Right lobe of liver (tissue), 6 donors: ENCODE data around the gene HERC4. TPM values are rescaled to one million over a fixed set of nuclear protein-coding genes. Genes with fewer than 3 reads are reported as not detected.

ENCODE experiments used
- ATAC-seq, 4 donors: fragments of 200-7000 bp; cut with Tn5 transposase; one replicate each; pipeline ENCODE4 v1.9.1; 2020; ENCODE audit warnings: mild to moderate bottlenecking in 4 of 4, moderate library complexity in 4 of 4
- DNase-seq, 3 donors: peaks; one replicate each; pipeline ENCODE4 v3.0.0-alpha.2; 2020
- H3K27ac ChIP-seq, 3 donors: fragments of 200-600 bp; one replicate each; pipeline ENCODE4 v1.8.0; 2022
- H3K27me3 ChIP-seq, 2 donors: fragments of 200-600 bp; one replicate each; pipeline ENCODE4 v1.8.0; 2022
- H3K36me3 ChIP-seq, 4 donors: fragments of 200-600 bp; sonication (generic) in 1 of 4; one replicate each; pipeline versions ENCODE4 v1.5.1 to v1.8.0; 2017 to 2022; ENCODE audit warnings: control low read depth in 1 of 4
- H3K4me1 ChIP-seq, 4 donors: fragments of 200-600 bp; sonication (generic) in 1 of 4; one replicate each; pipeline versions ENCODE4 v1.5.1 to v1.8.0; 2017 to 2022; ENCODE audit warnings: control low read depth in 1 of 4
- H3K4me3 ChIP-seq, 3 donors: fragments of 200-600 bp; one replicate each; pipeline ENCODE4 v1.8.0; 2022
- H3K9me3 ChIP-seq, 4 donors: fragments of 200-600 bp; sonication (generic) in 1 of 4; one replicate each; pipeline versions ENCODE4 v1.5.1 to v1.8.0; 2017 to 2022; ENCODE audit warnings: control low read depth in 1 of 4
- POLR2A ChIP-seq: fragments of 450-650 bp; IDR thresholded peaks from one replicate; pipeline ENCODE4 v1.6.1; 2017; ENCODE audit warnings: antibody characterized with exemption, mild to moderate bottlenecking
- WGBS: methylation state at CpG from one replicate; pipeline ENCODE4 v1.1.6; 2018; ENCODE audit warnings: low coverage, low lambda C conversion rate; ENCODE audit not compliant: insufficient coverage; ENCODE audit errors: missing lambda C conversion rate; 5-methylcytosine and 5-hydroxymethylcytosine counted together
- intact Hi-C, 2 donors: fragments of 100-400 bp; cut with DNase I; formaldehyde crosslinking; loops; one replicate each; pipeline versions ENCODE4 v1.11.2 to v1.14.1; 2022
- total RNA-seq, 6 experiments: library from RNA; depleted of rRNA in 2 of 6; stranded (reverse); fragments of >200 nt in 2 of 6; fragmentation: NEBNext Ultra II Directional in 3 of 6; extraction: Animal tissue kit (Norgen Biotek cat#: 25700) in 3 of 6; gene quantifications; one replicate each; pipeline versions ENCODE4 v1.1.0 to v1.2.4, GENCODE V29; 2016 to 2023
- TF ChIP-seq, protein P1 (sequence below), 4 donors: fragments of 200-600 bp in 3 of 4; fragments of 450-650 bp in 1 of 4; IDR thresholded peaks; one replicate each; pipeline versions ENCODE4 v1.5.1 to v1.8.0; 2016 to 2022; ENCODE audit warnings: antibody characterized with exemption in 4 of 4, mild to moderate bottlenecking in 2 of 4
- donor health status: DM: no; HTN: yes; CAD: no.
- donor health status: DM: no; HTN: no; CAD: no.
- donor health status: DM: no; HTN: no; CAD: no.
- donor health status: DM: no; HTN: yes; CAD: no.
- donor health status: DM: no; HTN: yes; CAD: no.

The HERC4 gene
- total RNA-seq, 6 experiments from 2014 or later = 17.6 to 32.2 (median 26.9) TPM

DNA sequence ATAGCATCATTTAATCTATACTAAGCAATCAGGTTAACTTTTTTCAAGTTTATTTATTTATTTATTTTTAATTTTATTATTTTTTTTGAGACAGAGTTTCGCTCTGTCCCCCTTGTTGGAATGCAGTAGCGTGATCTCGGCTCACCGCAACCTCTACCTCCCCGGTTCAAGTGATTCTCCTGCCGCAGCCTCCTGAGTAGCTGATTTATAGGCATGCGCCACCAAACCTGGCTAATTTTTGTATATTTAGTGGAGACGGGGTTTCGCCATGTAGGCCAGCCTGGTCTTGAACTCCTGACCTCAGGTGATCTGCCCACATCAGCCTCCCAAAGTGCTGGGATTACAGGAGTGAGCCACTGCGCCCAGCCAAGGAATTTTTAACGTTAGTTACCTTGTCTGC, 33.6 kb upstream of the HERC4 start:
- H3K27me3 ChIP-seq = no peaks in the 10 kb centered on the region

DNA sequence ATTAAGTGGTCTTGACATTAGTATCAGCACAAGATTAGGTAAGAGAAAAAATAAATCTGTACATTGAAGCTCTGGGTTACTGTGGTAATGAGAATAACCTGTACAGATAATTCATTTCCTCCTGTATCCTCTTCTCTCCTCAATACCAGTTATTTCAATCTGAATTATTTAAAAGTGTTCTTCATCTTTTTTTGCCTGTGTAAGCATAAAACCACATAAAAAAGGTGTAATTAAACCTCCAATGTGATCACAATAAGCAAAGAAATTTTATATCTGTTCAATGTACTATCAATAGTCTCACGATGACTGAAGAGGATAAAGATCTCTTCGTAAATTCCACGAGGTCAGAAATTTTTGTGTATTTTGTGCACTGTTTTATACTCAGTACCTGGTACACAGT, 33.0 kb upstream of the HERC4 start:
- H3K4me3 ChIP-seq = no peak overlapping the region
- H3K4me1 ChIP-seq = peaks cover 0 to 11% (median under 1%) of the 10 kb centered on the region in 4 donors
- no peaks in the 10 kb centered on the region for H3K36me3 ChIP-seq
- H3K27ac ChIP-seq = no peak overlapping the region
- WGBS = 79% methylated on average over 3 of the region's 3 CpGs
- DNase-seq (no peak), ATAC-seq (no peak)
- intact Hi-C loops = no loop called here
- TF ChIP-seq, protein P1, sequence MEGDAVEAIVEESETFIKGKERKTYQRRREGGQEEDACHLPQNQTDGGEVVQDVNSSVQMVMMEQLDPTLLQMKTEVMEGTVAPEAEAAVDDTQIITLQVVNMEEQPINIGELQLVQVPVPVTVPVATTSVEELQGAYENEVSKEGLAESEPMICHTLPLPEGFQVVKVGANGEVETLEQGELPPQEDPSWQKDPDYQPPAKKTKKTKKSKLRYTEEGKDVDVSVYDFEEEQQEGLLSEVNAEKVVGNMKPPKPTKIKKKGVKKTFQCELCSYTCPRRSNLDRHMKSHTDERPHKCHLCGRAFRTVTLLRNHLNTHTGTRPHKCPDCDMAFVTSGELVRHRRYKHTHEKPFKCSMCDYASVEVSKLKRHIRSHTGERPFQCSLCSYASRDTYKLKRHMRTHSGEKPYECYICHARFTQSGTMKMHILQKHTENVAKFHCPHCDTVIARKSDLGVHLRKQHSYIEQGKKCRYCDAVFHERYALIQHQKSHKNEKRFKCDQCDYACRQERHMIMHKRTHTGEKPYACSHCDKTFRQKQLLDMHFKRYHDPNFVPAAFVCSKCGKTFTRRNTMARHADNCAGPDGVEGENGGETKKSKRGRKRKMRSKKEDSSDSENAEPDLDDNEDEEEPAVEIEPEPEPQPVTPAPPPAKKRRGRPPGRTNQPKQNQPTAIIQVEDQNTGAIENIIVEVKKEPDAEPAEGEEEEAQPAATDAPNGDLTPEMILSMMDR (IDR thresholded peaks at IDR 0.05) = no peak
- TF ChIP-seq POLR2A = no peak
- no peaks in the 10 kb centered on the region for H3K27me3 ChIP-seq
- no peaks in the 10 kb centered on the region for H3K9me3 ChIP-seq

More for the DNA sequence above, 33.6 kb upstream of the HERC4 start:
- Histone ChIP-seq H3K36me3 (no peaks in the 10 kb centered on the region), H3K4me1 (peaks cover 0 to 17% (median 4%) of the 10 kb centered on the region in 4 donors), H3K9me3 (no peaks in the 10 kb centered on the region), H3K27ac (no peak overlapping the region), H3K4me3 (no peak overlapping the region)
- intact Hi-C loops = no loop called here
- ATAC-seq (no peak), DNase-seq (no peak)
- WGBS = 93% methylated on average over 7 of the region's 11 CpGs
- TF ChIP-seq, protein P1 (IDR thresholded peaks at IDR 0.05) = no peak
- no peak for TF ChIP-seq POLR2A

DNA sequence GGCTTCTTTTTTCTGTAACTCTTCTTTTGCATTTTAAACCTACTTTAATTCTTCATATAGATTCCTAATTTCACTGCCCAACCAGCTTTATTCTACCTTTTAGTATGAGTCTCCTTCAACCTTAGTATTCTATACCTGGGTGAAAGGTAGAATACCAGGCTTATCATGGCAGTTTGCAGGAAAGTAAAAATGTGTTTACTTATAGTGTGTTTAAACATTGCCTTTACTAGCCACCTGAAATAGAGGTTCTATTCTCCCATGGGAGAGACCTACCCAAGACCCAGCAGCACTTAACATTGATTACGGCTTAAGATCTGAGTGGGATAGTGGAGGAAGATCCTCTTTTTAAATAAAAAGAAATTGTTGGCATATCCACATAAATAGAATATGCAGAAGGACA, 32.6 kb upstream of the HERC4 start:
- Histone ChIP-seq H3K4me1 (peaks cover 0 to 7% (median 0%) of the 10 kb centered on the region in 4 donors), H3K27me3 (no peaks in the 10 kb centered on the region), H3K4me3 (no peak overlapping the region), H3K9me3 (no peaks in the 10 kb centered on the region), H3K36me3 (no peaks in the 10 kb centered on the region), H3K27ac (no peak overlapping the region)
- ATAC-seq (no peak), DNase-seq (no peak)
- no peak for TF ChIP-seq POLR2A
- TF ChIP-seq, protein P1 (IDR thresholded peaks at IDR 0.05) = no peak
- intact Hi-C loops = no loop called here
- 100% methylated on average over 1 of the region's 1 CpG for WGBS

DNA sequence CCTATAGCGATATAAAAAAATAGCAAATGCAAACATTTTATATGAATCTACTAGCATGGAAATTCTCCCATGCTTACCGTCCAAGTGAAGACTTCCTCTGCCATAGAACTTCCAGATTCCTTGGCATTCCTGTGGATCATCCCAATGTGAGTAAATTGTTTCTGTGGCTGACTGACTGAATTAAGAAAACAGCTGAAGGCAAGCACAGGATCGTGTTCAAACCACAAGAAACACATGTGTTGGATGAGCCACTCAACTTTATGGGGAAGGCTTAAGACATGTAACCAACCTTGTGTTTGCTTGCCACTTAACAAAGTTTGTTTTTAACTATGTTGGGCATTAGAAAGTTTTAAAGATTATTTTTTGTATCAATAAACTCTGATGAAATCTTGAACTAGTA, 31.6 kb upstream of the HERC4 start:
- intact Hi-C loops = no loop called here
- no peaks in the 10 kb centered on the region for H3K36me3 ChIP-seq
- H3K9me3 ChIP-seq = no peaks in the 10 kb centered on the region
- H3K27me3 ChIP-seq = no peaks in the 10 kb centered on the region
- DNase-seq = no peak
- ATAC-seq = no peak
- 73% methylated on average over 3 of the region's 3 CpGs for WGBS
- H3K27ac ChIP-seq = no peak overlapping the region
- H3K4me3 ChIP-seq = no peak overlapping the region
- TF ChIP-seq, protein P1 (IDR thresholded peaks at IDR 0.05) = no peak
- TF ChIP-seq POLR2A = no peak
- no peaks in the 10 kb centered on the region for H3K4me1 ChIP-seq

DNA sequence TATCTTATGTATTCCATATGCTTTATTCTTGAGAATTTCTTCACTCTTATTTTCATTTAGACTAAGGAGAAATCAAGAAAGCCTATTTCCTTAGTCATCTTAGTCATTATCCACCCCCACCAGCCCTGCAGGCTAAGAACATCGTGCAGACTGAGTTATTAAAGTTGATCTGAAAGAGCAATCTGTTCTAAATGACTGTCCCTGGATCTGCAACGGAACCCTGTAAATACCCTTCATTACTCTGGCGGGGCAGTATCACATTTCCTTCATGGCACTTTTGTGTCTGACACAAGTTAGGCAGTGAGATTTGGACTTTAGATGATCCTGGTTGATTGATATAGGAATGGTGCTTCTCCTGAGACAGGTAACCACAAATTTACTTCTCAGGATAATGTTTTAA, 30.7 kb upstream of the HERC4 start:
- ATAC-seq = peak in 1 of 4 donors; percentile 35

More for the DNA sequence above, 30.7 kb upstream of the HERC4 start:
- Histone ChIP-seq H3K27ac (no peak overlapping the region), H3K4me1 (no peaks in the 10 kb centered on the region), H3K9me3 (no peaks in the 10 kb centered on the region), H3K4me3 (no peak overlapping the region), H3K27me3 (no peaks in the 10 kb centered on the region), H3K36me3 (no peaks in the 10 kb centered on the region)
- WGBS = 58% methylated on average over 3 of the region's 3 CpGs
- TF ChIP-seq, protein P1 (IDR thresholded peaks at IDR 0.05) = no peak
- TF ChIP-seq POLR2A = no peak
- no peak for DNase-seq
- intact Hi-C loops = no loop called here
